ENCODE results near the gene ZNF213.

Gene ZNF213

DNA sequence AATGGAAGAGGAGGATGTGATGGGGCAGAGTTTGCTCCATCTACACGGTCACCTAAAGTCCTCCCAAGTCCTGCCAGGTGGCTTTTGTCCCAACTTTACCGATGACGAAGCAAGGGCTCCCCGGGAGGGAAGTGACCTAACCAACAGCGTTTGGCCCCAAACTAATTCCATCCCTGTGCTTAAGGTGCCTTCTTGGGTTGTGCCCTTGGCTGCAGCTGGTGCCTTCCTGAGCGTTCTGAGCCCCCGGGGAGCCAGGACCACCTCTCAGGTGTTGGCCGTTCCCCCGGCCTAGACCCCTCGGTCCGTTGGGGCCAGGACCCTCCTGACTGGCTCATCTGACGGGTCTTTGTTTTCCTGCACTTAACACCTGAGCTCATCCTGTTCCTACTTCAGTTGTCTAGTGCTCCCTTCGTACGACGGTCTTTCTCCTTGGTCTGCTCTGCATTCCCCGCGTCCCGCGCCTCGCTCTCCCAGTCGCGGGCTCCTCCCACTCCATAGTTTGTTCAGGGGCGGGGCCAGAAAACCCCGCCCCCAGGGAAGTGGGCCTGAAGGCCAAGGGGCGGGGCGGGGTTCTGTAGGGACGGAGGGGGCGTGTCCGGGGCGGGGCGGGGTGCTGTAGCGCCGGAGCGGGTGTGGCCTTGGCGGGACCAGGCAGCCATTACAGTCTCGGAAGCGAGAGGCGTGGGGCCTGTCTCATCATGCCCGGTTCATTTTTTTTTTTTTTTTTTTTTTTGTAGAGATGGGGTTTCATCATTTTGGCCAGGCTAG is 34.9 kb upstream of the ZNF213 start:
- no peak for TF ChIP-seq FOXA1 (IDR thresholded peaks at IDR 0.05)
- no peak for TF ChIP-seq NFRKB (IDR thresholded peaks at IDR 0.05)
- TF ChIP-seq LEF1 (IDR thresholded peaks at IDR 0.05; ENCODE audit: borderline replicate concordance) = no peak
- peak; percentile 78 for TF ChIP-seq ZNF384 (IDR thresholded peaks at IDR 0.05)
- TF ChIP-seq L3MBTL2 (conservative IDR thresholded peaks at IDR 0.05) = peak; percentile 64
- no peak for TF ChIP-seq SP1 (IDR thresholded peaks at IDR 0.05)
- TF ChIP-seq FOXK2 (IDR thresholded peaks at IDR 0.05) = no peak
- no peak for TF ChIP-seq ARNT (IDR thresholded peaks at IDR 0.05)
- ChIA-PET CTCF (no interaction called here), POLR2A (interaction anchor here (0.7 to 1.1 kb wide), 3 partner anchors 23 to 343 kb away, joined by 3 to 4 read pairs (median 4); partner anchors contain the start of genes NAA60 and ZNF597)
- peak; percentile 98 for DNase-seq (ENCODE audit: extremely low spot score)

DNA sequence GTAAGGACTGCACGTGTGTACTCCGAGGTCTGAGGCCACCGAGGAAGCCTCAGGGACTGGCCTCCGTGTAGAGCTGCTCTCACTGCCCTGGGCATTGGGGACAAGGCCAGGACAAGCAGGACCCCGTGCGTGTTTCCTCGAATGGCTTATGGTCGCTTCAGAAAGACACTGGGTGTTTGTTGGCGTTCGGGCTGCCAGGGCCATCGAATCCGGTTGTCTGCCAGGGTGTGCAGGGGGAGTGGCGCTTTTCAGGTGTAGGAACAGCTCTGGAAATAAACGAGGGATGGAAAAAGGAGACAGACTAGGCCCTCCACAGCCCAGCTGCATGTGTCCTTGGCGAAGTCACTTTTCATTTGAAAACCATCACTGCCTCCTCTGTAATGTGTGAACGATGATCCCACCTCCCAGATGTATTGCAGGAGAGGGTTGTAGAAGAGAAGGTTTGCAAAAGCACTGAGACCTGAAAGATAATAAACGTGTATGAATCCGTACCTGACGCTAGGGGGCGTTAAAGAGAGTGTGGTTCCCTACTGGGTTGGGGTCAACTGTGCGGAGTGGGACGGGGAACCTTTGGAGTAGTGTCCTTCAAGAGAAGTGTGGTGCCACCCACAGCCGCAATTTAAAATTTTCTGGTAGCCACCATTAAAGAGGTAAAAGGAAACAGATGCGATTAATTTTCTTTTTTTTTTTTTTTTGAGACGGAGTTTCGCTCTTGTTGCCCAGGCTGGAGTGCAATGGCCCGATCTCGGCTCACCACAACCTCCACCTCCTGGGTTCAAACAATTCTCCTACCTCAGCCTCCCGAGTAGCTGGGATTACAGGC is 33.6 kb upstream of the ZNF213 start:
- CTCF ChIA-PET = interaction anchor here (0.6 to 1.5 kb wide), 9 partner anchors 11 to 70 kb away, joined by 3 to 5 read pairs (median 3); partner anchors contain the start of gene ZNF205
- POLR2A ChIA-PET = interaction anchor here (0.8 to 1.1 kb wide), 3 partner anchors 22 to 34 kb away, joined by 3 to 4 read pairs (median 3); partner anchors contain the start of gene ZNF213
- peak; percentile 61 for DNase-seq (ENCODE audit: extremely low spot score)
- peak; percentile 61; the same call in 1 of the 2 replicates for TF ChIP-seq ZNF384 (IDR thresholded peaks at IDR 0.05)
- TF ChIP-seq FOXA1 (IDR thresholded peaks at IDR 0.05) = no peak

GRCh38 chr16:3101841-3102470 is 32.9 kb upstream of the ZNF213 start:
- CTCF ChIA-PET = interaction anchor here (0.7 to 1.5 kb wide), 4 partner anchors 10 to 31 kb away, joined by 3 to 4 read pairs (median 4); partner anchors contain the start of gene ZNF205
- TF ChIP-seq ZNF384 (IDR thresholded peaks at IDR 0.05) = no peak
- no peak for TF ChIP-seq ELF4 (IDR thresholded peaks at IDR 0.05)
- no peak for TF ChIP-seq ARNT (IDR thresholded peaks at IDR 0.05)
- TF ChIP-seq HDGF (IDR thresholded peaks at IDR 0.05; ENCODE audit: borderline replicate concordance) = no peak
- TF ChIP-seq SUZ12 (IDR thresholded peaks at IDR 0.05) = no peak
- no peak for TF ChIP-seq CTBP1 (IDR thresholded peaks at IDR 0.05; ENCODE audit: borderline replicate concordance)
- TF ChIP-seq FOXA1 (IDR thresholded peaks at IDR 0.05) = no peak
- TF ChIP-seq LEF1 (IDR thresholded peaks at IDR 0.05; ENCODE audit: borderline replicate concordance) = no peak
- TF ChIP-seq NFRKB (IDR thresholded peaks at IDR 0.05) = no peak
- no peak for TF ChIP-seq BHLHE40 (IDR thresholded peaks at IDR 0.05; ENCODE audit: borderline replicate concordance)
- TF ChIP-seq SP1 (IDR thresholded peaks at IDR 0.05) = no peak
- TF ChIP-seq L3MBTL2 (conservative IDR thresholded peaks at IDR 0.05) = no peak
- no peak for TF ChIP-seq TARDBP (IDR thresholded peaks at IDR 0.05)
- no peak for DNase-seq (ENCODE audit: extremely low spot score)
- POLR2A ChIA-PET = interaction anchor here (0.8 kb wide), 1 partner anchor 10 kb away, joined by 4 read pairs; the partner anchor contains the start of gene ZNF205

- POLR2A ChIA-PET = interaction anchor here (0.5 to 4.6 kb wide), 6 partner anchors 8 to 44 kb away, joined by 3 to 24 read pairs (median 4); partner anchors contain the start of genes ZNF205 and ZNF213
- peak; percentile 96 for DNase-seq (ENCODE audit: extremely low spot score)
- CTCF ChIA-PET = interaction anchor here (0.7 kb wide), 1 partner anchor 58 kb away, joined by 3 read pairs; no protein-coding TSS in a partner anchor
- TF ChIP-seq CTBP1 (IDR thresholded peaks at IDR 0.05; ENCODE audit: borderline replicate concordance) = no peak
- TF ChIP-seq, protein P1, sequence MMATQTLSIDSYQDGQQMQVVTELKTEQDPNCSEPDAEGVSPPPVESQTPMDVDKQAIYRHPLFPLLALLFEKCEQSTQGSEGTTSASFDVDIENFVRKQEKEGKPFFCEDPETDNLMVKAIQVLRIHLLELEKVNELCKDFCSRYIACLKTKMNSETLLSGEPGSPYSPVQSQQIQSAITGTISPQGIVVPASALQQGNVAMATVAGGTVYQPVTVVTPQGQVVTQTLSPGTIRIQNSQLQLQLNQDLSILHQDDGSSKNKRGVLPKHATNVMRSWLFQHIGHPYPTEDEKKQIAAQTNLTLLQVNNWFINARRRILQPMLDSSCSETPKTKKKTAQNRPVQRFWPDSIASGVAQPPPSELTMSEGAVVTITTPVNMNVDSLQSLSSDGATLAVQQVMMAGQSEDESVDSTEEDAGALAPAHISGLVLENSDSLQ (IDR thresholded peaks at IDR 0.05) = no peak
- TF ChIP-seq HDGF (IDR thresholded peaks at IDR 0.05; ENCODE audit: borderline replicate concordance) = peak; percentile 88; the same call in 1 of the 2 replicates
- TF ChIP-seq L3MBTL2 (conservative IDR thresholded peaks at IDR 0.05) = peak; percentile 69
Observed at GRCh38 chr16:3106205-3106928, 28.5 kb upstream of the ZNF213 start.

DNA sequence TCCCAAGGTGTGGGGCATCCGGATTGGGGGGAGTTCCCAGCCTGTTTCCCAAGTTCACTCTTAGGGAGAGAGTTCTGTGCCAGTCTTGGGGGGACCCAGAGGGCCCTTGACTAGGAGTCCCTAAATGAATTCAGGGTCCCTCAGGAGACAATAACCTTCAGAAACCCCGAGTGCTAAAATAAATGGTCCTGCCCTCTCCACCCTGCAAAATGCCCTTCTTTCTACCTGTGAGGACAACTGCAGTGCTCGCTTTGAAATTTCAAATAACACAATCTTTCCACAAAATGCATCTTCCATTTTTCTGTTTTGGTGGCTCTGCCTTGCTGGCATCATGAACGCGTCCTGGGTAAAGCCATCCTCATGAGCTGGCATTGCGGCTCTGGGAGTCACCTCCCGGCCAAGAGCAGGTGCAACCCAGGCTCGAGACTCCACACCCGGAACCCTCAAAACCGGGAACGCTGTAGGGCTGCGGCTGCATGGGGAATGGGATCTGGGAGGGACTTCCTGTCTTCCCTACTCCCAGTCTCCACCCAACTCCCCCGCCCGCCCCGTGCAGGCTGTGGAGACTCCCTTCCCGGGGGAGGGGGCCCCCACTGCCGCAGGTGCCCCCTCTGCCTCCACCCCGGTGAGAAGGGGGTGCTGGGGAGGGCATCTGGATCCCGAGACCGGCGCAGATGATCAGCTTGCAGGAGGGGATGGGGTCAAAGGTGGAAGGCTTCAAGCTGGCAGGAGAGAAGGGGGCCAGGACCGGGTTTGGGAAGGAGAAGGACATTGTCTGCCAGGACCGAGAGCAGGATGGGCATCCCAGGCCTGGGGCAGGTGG is 22.6 kb upstream of the ZNF213 start, which contains the start of gene ZNF205:
Gene ZNF205 (plus strand): TSS at position 529 of the 823 bp plus-strand sequence. CDS start 845 bp downstream, outside the sequence.
- CTCF ChIA-PET = interaction anchor here (1.4 to 1.6 kb wide), 2 partner anchors 10 to 54 kb away, joined by 3 to 5 read pairs; no protein-coding TSS in a partner anchor

More for the DNA sequence above, 22.6 kb upstream of the ZNF213 start, which contains the start of gene ZNF205:
- POLR2A ChIA-PET = interaction anchor here (0.6 to 4.3 kb wide), 12 partner anchors 7 to 94 kb away, joined by 3 to 24 read pairs (median 4); partner anchors contain the start of genes CLDN6 and ZNF213
- no peak for TF ChIP-seq BHLHE40 (IDR thresholded peaks at IDR 0.05; ENCODE audit: borderline replicate concordance)
- TF ChIP-seq HDGF (IDR thresholded peaks at IDR 0.05; ENCODE audit: borderline replicate concordance) = no peak
- TF ChIP-seq ZNF384 (IDR thresholded peaks at IDR 0.05) = no peak
- no peak for TF ChIP-seq L3MBTL2 (conservative IDR thresholded peaks at IDR 0.05)
- TF ChIP-seq NFRKB (IDR thresholded peaks at IDR 0.05) = no peak
- TF ChIP-seq, protein P1 (IDR thresholded peaks at IDR 0.05) = no peak
- peak; percentile 27; the same call in 1 of the 2 replicates for TF ChIP-seq ARNT (IDR thresholded peaks at IDR 0.05)
- no peak for TF ChIP-seq FOXK2 (IDR thresholded peaks at IDR 0.05)
- no peak for TF ChIP-seq TARDBP (IDR thresholded peaks at IDR 0.05)
- TF ChIP-seq SP1 (IDR thresholded peaks at IDR 0.05) = no peak
- no peak for TF ChIP-seq FOXA1 (IDR thresholded peaks at IDR 0.05)
- peak; percentile 19; the same call in 1 of the 2 replicates for TF ChIP-seq ELF4 (IDR thresholded peaks at IDR 0.05)
- peak; percentile 82 for TF ChIP-seq CTBP1 (IDR thresholded peaks at IDR 0.05; ENCODE audit: borderline replicate concordance)
- no peak for TF ChIP-seq SUZ12 (IDR thresholded peaks at IDR 0.05)
- TF ChIP-seq FOXM1 (IDR thresholded peaks at IDR 0.05; ENCODE audit: borderline replicate concordance) = 0 out of 2 replicates have a peak, but pooled peaks have one; percentile 6
- no peak for TF ChIP-seq LEF1 (IDR thresholded peaks at IDR 0.05; ENCODE audit: borderline replicate concordance)
- DNase-seq (ENCODE audit: extremely low spot score) = peak; percentile 84

Measured in HEK293T (cell line).